Fibroblast of lung (primary cell): ENCODE measurements around the gene UQCR11.

Experiments
- CTCF ChIP-seq, 2 donors: IDR thresholded peaks in 1 of 2; conservative IDR thresholded peaks in 1 of 2; 1 replicate in 1 of 2; 2 replicates in 1 of 2; pipeline ENCODE4 v1.5.1; 2011 to 2012; ENCODE audit warnings: low read length in 2 of 2, control low read depth in 1 of 2, inconsistent platforms in 1 of 2, low read depth in 1 of 2, mild to moderate bottlenecking in 1 of 2
- EZH2 ChIP-seq: IDR thresholded peaks from 2 replicates; pipeline ENCODE4 v1.5.1; 2012; ENCODE audit warnings: low read length, control low read depth, mild to moderate bottlenecking; ENCODE audit errors: missing control alignments

GRCh38 chr19:1554968-1555367 is 50.3 kb downstream of the UQCR11 start:
- TF ChIP-seq CTCF (conservative IDR thresholded peaks at IDR 0.05 in 1 of 2, IDR thresholded peaks at IDR 0.05 in 1 of 2; ENCODE audit: low read depth in 1 of 2, low read length in 2 of 2) (no peak), EZH2 (no peak)
